HG03280 (cell line): Measurements from ENCODE around the gene CYREN.

Source experiments
- ATAC-seq: cut with Tn5 transposase; IDR thresholded peaks from one replicate; pipeline ENCODE4 v1.9.1; 2021; ENCODE audit warnings: mild to moderate bottlenecking, moderate library complexity; ENCODE audit not compliant: unreplicated experiment

Gene CYREN

GRCh38 chr7:135197906-135198655 is 27.6 kb upstream of the CYREN start:
- ATAC-seq: no peak

- no peak for ATAC-seq
Measured at GRCh38 chr7:135197343-135197742, 26.8 kb upstream of the CYREN start.

GRCh38 chr7:135195968-135196629 is 25.6 kb upstream of the CYREN start:
- no peak for ATAC-seq

DNA sequence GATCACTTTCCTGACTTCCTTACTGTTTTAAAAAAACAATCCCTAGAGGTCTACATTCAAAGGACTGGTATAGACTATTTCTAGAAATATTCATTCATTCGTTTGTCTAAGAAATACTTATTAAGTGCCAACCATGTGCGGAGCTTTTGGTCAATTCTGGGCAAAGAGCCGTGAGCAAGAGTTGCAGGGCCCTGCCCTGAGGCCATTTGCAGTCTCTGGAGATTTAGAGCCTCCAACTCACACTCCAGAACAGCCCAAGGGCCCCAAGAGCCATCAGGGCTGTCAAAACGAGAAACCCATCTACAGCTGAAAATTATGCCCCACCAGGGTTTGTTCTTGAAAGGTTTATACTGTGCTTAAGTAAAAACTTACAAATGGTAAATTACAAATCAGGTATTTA is 24.6 kb upstream of the CYREN start:
- no peak for ATAC-seq

- no peak for ATAC-seq
Measured at GRCh38 chr7:135194494-135195095, 24.1 kb upstream of the CYREN start.

- no peak for ATAC-seq
Measured at GRCh38 chr7:135193615-135194081, 23.1 kb upstream of the CYREN start.

- no peak for ATAC-seq
Measured at GRCh38 chr7:135192914-135193536, 22.5 kb upstream of the CYREN start.

- no peak for ATAC-seq
Measured at GRCh38 chr7:135190703-135191102, 20.2 kb upstream of the CYREN start.

- ATAC-seq: no peak
Measured at GRCh38 chr7:135189961-135190360, 19.5 kb upstream of the CYREN start.

DNA sequence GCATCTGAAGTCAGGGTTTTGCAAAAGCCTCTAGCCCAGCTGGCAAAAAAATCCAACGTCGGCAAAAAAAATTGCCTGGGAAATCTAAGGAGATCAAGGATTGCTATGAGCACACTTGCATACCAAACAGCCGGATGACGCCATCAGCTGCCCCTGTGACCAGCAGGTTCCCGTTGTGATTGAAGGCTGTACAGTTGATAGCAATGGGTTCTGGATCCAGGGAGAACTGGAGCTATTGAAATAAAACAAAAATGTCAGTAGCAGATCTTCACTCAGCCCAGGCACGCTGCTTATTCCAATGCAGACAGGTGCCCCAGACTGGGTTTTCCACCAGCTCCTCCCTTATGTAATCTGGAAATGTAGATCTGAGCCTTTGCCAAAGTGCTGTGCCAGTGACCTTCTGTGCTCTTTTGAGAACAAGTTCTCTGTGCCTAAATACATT is 18.7 kb upstream of the CYREN start:
- ATAC-seq: no peak

DNA sequence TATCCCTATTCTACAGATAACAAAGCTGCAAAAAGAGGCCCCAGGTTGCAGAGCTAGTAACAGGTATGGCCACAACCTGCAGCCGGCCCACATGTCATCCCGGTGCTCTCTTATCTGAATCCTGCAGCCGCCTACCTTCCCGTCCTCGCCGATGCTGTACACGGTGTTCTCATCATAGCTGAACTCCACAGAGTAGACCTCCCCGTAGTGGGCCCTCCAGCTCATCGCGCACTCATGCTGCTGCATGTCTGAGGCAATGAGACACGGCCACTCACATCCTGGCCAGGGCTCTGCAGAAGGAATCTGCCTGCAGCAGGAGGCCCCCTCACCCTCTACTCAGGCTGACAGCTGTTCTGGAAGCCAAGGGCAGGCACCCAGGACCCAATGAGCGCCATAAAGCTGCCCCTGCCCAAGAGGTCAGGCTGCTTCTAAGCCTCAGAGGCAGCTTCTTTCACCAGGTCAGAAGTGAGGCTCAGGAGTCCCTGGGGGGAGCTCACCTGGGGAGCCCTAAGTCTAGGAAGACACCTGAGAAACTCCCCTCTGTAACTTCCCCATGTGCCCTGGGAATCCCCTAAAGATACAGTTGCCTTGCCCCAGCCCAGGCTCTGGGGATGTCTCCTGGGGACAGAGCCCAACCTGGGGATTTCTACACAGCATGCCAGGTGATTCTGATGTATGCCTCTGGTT is 17.9 kb upstream of the CYREN start:
- ATAC-seq: no peak

GRCh38 chr7:135186841-135187253 is 16.3 kb upstream of the CYREN start:
- ATAC-seq: peak; percentile 52

- ATAC-seq: no peak
Measured at GRCh38 chr7:135186261-135186540, 15.7 kb upstream of the CYREN start.

GRCh38 chr7:135185471-135186260 is 15.2 kb upstream of the CYREN start:
- no peak for ATAC-seq

- ATAC-seq: no peak
Measured at GRCh38 chr7:135184254-135184841, 13.8 kb upstream of the CYREN start.

- ATAC-seq: no peak
Measured at GRCh38 chr7:135183478-135183877, 13.0 kb upstream of the CYREN start.

- no peak for ATAC-seq
Measured at GRCh38 chr7:135181929-135182678, 11.6 kb upstream of the CYREN start.

GRCh38 chr7:135181261-135181928 is 10.9 kb upstream of the CYREN start:
- ATAC-seq: no peak

DNA sequence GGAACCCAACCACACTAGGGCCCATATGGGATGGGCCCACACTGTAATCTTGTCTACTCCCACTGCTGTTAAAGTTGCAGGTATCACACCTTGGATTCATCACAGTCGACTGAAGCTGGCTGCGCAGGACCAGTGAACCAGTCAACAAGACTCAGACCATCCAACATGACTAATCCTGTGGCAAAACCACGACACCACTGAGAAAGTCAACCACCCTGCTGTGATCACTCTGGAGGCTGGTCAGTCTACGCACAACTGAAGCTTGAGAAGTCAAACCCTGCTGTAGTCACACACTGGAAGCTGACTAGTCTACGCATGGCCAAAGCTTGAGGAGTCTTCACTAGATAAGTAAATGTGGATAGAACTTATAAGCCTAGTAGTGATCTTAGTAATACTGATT is 9.6 kb upstream of the CYREN start:
- ATAC-seq: no peak
